Natural killer cell (primary cell): ENCODE measurements around the gene PPP2R2C. TPM values are rescaled to one million over a fixed set of nuclear protein-coding genes. Genes with fewer than 3 reads are reported as not detected.

Experiments used
- ATAC-seq, 3 donors: fragments of 150-1000 bp in 2 of 3; fragments of 200-7000 bp in 1 of 3; cut with Tn5 transposase; 1 replicate in 1 of 3; 2 replicates in 2 of 3; pipeline ENCODE4 v1.10.0; 2021; ENCODE audit warnings: mild to moderate bottlenecking in 2 of 3, moderate library complexity in 2 of 3
- DNase-seq, 2 donors: peaks; one replicate each; pipeline versions ENCODE4 v3.0.0 to v3.0.0-alpha.2; 2013 to 2021; ENCODE audit warnings: mixed read lengths in 1 of 2
- H3K27ac ChIP-seq: one replicate; pipeline ENCODE4 v1.5.1; 2013; ENCODE audit warnings: mild to moderate bottlenecking, low read length
- H3K27me3 ChIP-seq: one replicate; pipeline ENCODE4 v1.6.1; 2013; ENCODE audit warnings: low read length; ENCODE audit not compliant: control insufficient read depth, insufficient read depth
- H3K36me3 ChIP-seq: one replicate; pipeline ENCODE4 v1.6.1; 2013; ENCODE audit warnings: low read length; ENCODE audit not compliant: control insufficient read depth, insufficient read depth
- H3K4me1 ChIP-seq: one replicate; pipeline ENCODE4 v1.6.1; 2013; ENCODE audit warnings: low read length; ENCODE audit not compliant: control insufficient read depth, insufficient read depth
- H3K4me3 ChIP-seq: one replicate; pipeline ENCODE4 v1.5.1; 2013; ENCODE audit warnings: low read length
- H3K9me3 ChIP-seq: one replicate; pipeline ENCODE4 v1.6.1; 2013; ENCODE audit warnings: low read length; ENCODE audit not compliant: control insufficient read depth, insufficient read depth
- H3K27ac Mint-ChIP-seq, 2 donors: one replicate each; pipeline ENCODE4 v1.8.0; 2022; ENCODE audit warnings: mild to moderate bottlenecking in 2 of 2, mixed read lengths in 2 of 2, moderate library complexity in 1 of 2
- H3K27me3 Mint-ChIP-seq, 2 donors: one replicate each; pipeline ENCODE4 v1.8.0; 2022; ENCODE audit warnings: low read depth in 2 of 2, mixed read lengths in 2 of 2
- H3K36me3 Mint-ChIP-seq: one replicate; pipeline ENCODE4 v1.8.0; 2022; ENCODE audit warnings: mixed read lengths
- H3K4me1 Mint-ChIP-seq, 2 donors: one replicate each; pipeline ENCODE4 v1.8.0; 2022; ENCODE audit warnings: mixed read lengths in 2 of 2
- H3K4me3 Mint-ChIP-seq: one replicate; pipeline ENCODE4 v1.8.0; 2022; ENCODE audit warnings: mild to moderate bottlenecking, moderate library complexity, mixed read lengths
- H3K9me3 Mint-ChIP-seq, 2 donors: one replicate each; pipeline ENCODE4 v1.8.0; 2022; ENCODE audit warnings: mixed read lengths in 2 of 2
- CTCF ChIP-seq: fragments of 200-600 bp; IDR thresholded peaks from one replicate; pipeline ENCODE4 v1.8.0; 2022; ENCODE audit warnings: antibody characterized with exemption
- WGBS: methylation state at CpG from one replicate; pipeline ENCODE4 v1.1.7; 2013; ENCODE audit warnings: missing lambda C conversion rate; ENCODE audit not compliant: insufficient coverage; 5-methylcytosine and 5-hydroxymethylcytosine counted together
- intact Hi-C: fragments of 100-400 bp; cut with micrococcal nuclease; formaldehyde crosslinking; loops from one replicate; pipeline ENCODE4 v1.14.2; 2022
- total RNA-seq, 4 donors: library from RNA; stranded (reverse); fragments of 120-200 nt in 1 of 4; gene quantifications; one replicate each; pipeline versions ENCODE4 v1.2.3 to v1.2.4, GENCODE V29; 2013 to 2022

PPP2R2C gene
- total RNA-seq, 3 donors from 2014 or later (not counting 1 experiment from before 2014, with no cell fraction given) = not detected

- Mint-ChIP-seq H3K36me3 (no peaks in the 10 kb centered on the region), H3K27me3 (peaks cover 7 to 9% of the 10 kb centered on the region in 2 donors), H3K27ac (no peak overlapping the region), H3K9me3 (no peaks in the 10 kb centered on the region), H3K4me1 (no peaks in the 10 kb centered on the region), H3K4me3 (no peak overlapping the region)
- DNase-seq (no peak), ATAC-seq (no peak)
- no peak overlapping the region for H3K27ac ChIP-seq
- H3K9me3 ChIP-seq = no peaks in the 10 kb centered on the region
- no peaks in the 10 kb centered on the region for H3K36me3 ChIP-seq
- intact Hi-C loops = no loop called here
- 87% methylated on average over 10 of the region's 10 CpGs for WGBS
- H3K4me1 ChIP-seq = no peaks in the 10 kb centered on the region
- no peak for TF ChIP-seq CTCF
- H3K4me3 ChIP-seq = no peak overlapping the region
- H3K27me3 ChIP-seq = no peaks in the 10 kb centered on the region
These were observed 97.8 kb downstream of the PPP2R2C start for GRCh38 chr4:6374575-6374974.

GRCh38 chr4:6373541-6374410 is 98.6 kb downstream of the PPP2R2C start:
- no peaks in the 10 kb centered on the region for H3K36me3 Mint-ChIP-seq
- peak overlapping the region in 1 of 2 donors; percentile 23 for H3K27ac Mint-ChIP-seq
- Histone ChIP-seq H3K27ac (no peak overlapping the region), H3K9me3 (no peaks in the 10 kb centered on the region), H3K36me3 (no peaks in the 10 kb centered on the region), H3K4me1 (no peaks in the 10 kb centered on the region), H3K27me3 (no peaks in the 10 kb centered on the region), H3K4me3 (no peak overlapping the region)
- intact Hi-C loops = no loop called here
- H3K9me3 Mint-ChIP-seq = no peaks in the 10 kb centered on the region
- H3K4me1 Mint-ChIP-seq = no peaks in the 10 kb centered on the region
- H3K4me3 Mint-ChIP-seq = no peak overlapping the region
- 88% methylated on average over 11 of the region's 12 CpGs for WGBS
- peaks cover 5 to 7% of the 10 kb centered on the region in 2 donors for H3K27me3 Mint-ChIP-seq
- no peak for DNase-seq
- TF ChIP-seq CTCF = no peak
- no peak for ATAC-seq

GRCh38 chr4:6372649-6373525 is 99.5 kb downstream of the PPP2R2C start:
- no peaks in the 10 kb centered on the region for H3K9me3 ChIP-seq

More at GRCh38 chr4:6372649-6373525, 99.5 kb downstream of the PPP2R2C start:
- no peaks in the 10 kb centered on the region for H3K4me1 Mint-ChIP-seq
- 89% methylated on average over 14 of the region's 14 CpGs for WGBS
- no peaks in the 10 kb centered on the region for H3K36me3 Mint-ChIP-seq
- intact Hi-C loops = no loop called here
- H3K27ac Mint-ChIP-seq = no peak overlapping the region
- ATAC-seq (peak in 1 of 3 donors; percentile 58), DNase-seq (peak in 1 of 2 donors; percentile 55)
- TF ChIP-seq CTCF = no peak
- H3K36me3 ChIP-seq = no peaks in the 10 kb centered on the region
- no peak overlapping the region for H3K4me3 ChIP-seq
- H3K4me1 ChIP-seq = no peaks in the 10 kb centered on the region
- no peak overlapping the region for H3K4me3 Mint-ChIP-seq
- H3K27me3 ChIP-seq = no peaks in the 10 kb centered on the region
- H3K27me3 Mint-ChIP-seq = peaks cover 10 to 11% of the 10 kb centered on the region in 2 donors
- no peaks in the 10 kb centered on the region for H3K9me3 Mint-ChIP-seq
- no peak overlapping the region for H3K27ac ChIP-seq
